SK-N-SH treated with all-trans-retinoic acid at 6 μM for 48 hours (cell line): ENCODE results near the gene ZBTB39.

Experiments
- ATAC-seq: fragments of 200-7000 bp; cut with Tn5 transposase; 3 replicates; pipeline ENCODE4 v1.9.1; 2020; ENCODE audit warnings: mild to moderate bottlenecking, moderate library complexity
- ARNTL ChIP-seq: fragments of 450-650 bp; formaldehyde crosslinking; IDR thresholded peaks from 2 replicates; pipeline ENCODE4 v1.5.0; 2020; ENCODE audit warnings: low read depth, mild to moderate bottlenecking, moderate library complexity, borderline replicate concordance
- BACH2 ChIP-seq: fragments of 250-450 bp; sonication (Bioruptor Pico); IDR thresholded peaks from 2 replicates; pipeline ENCODE4 v1.9.0; 2021; ENCODE audit warnings: mild to moderate bottlenecking, borderline replicate concordance
- CSDC2 ChIP-seq: fragments of 250-450 bp; sonication (Bioruptor Pico); IDR thresholded peaks from 2 replicates; pipeline ENCODE4 v1.5.0; 2020; ENCODE audit warnings: mild to moderate bottlenecking, moderate library complexity
- CSRNP3 ChIP-seq: fragments of 250-450 bp; sonication (Bioruptor Pico); IDR thresholded peaks from 2 replicates; pipeline ENCODE4 v1.5.1; 2021; ENCODE audit warnings: mild to moderate bottlenecking, moderate library complexity
- ESRRG ChIP-seq: fragments of 250-450 bp; sonication (Bioruptor Pico); IDR thresholded peaks from 2 replicates; pipeline ENCODE4 v1.6.1; 2021; ENCODE audit warnings: mild to moderate bottlenecking
- GLIS3 ChIP-seq: fragments of 250-450 bp; sonication (Bioruptor Pico); IDR thresholded peaks from 2 replicates; pipeline ENCODE4 v1.5.0; 2020; ENCODE audit warnings: mild to moderate bottlenecking, moderate library complexity
- ISL1 ChIP-seq: fragments of 250-450 bp; sonication (Bioruptor Pico); IDR thresholded peaks from 2 replicates; pipeline ENCODE4 v2.1.2; 2022; ENCODE audit warnings: mild to moderate bottlenecking, moderate library complexity
- OSR1 ChIP-seq: fragments of 250-450 bp; sonication (Bioruptor Pico); IDR thresholded peaks from 2 replicates; pipeline ENCODE4 v1.8.0; 2022; ENCODE audit warnings: moderate library complexity, mild to moderate bottlenecking, inconsistent platforms
- PATZ1 ChIP-seq: fragments of 250-450 bp; sonication (Bioruptor Pico); IDR thresholded peaks from 2 replicates; pipeline ENCODE4 v1.8.0; 2020; ENCODE audit warnings: mild to moderate bottlenecking, moderate library complexity, borderline replicate concordance
- POU6F1 ChIP-seq: fragments of 250-450 bp; sonication (Bioruptor Pico); IDR thresholded peaks from 2 replicates; pipeline ENCODE4 v1.8.0; 2021; ENCODE audit warnings: low read depth, mild to moderate bottlenecking, moderate library complexity, borderline replicate concordance
- PPARA ChIP-seq: fragments of 250-450 bp; sonication (Bioruptor Pico); IDR thresholded peaks from 2 replicates; pipeline ENCODE4 v1.5.0; 2020; ENCODE audit warnings: mild to moderate bottlenecking, borderline replicate concordance
- SNAI2 ChIP-seq: fragments of 250-450 bp; sonication (Bioruptor Pico); IDR thresholded peaks from 2 replicates; pipeline ENCODE4 v1.5.0; 2020; ENCODE audit warnings: mild to moderate bottlenecking, moderate library complexity
- TCF4 ChIP-seq: fragments of 250-450 bp; sonication (Bioruptor Pico); IDR thresholded peaks from 2 replicates; pipeline ENCODE4 v1.8.0; 2021; ENCODE audit warnings: mild to moderate bottlenecking, moderate library complexity, borderline replicate concordance
- TOX ChIP-seq: fragments of 250-450 bp; sonication (Bioruptor Pico); IDR thresholded peaks from 2 replicates; pipeline ENCODE4 v1.8.0; 2021; ENCODE audit warnings: mild to moderate bottlenecking, moderate library complexity, borderline replicate concordance
- TSHZ2 ChIP-seq: fragments of 250-450 bp; sonication (Bioruptor Pico); IDR thresholded peaks from 2 replicates; pipeline ENCODE4 v1.5.0; 2020; ENCODE audit warnings: mild to moderate bottlenecking, moderate library complexity
- ZC3H10 ChIP-seq: fragments of 250-450 bp; sonication (Bioruptor Pico); IDR thresholded peaks from 2 replicates; pipeline ENCODE4 v1.5.1; 2021; ENCODE audit warnings: mild to moderate bottlenecking, moderate library complexity
- ZFP3 ChIP-seq: fragments of 250-450 bp; sonication (Bioruptor Pico); IDR thresholded peaks from 2 replicates; pipeline ENCODE4 v1.5.0; 2020; ENCODE audit warnings: mild to moderate bottlenecking, moderate library complexity
- ZFP30 ChIP-seq: fragments of 450-650 bp; formaldehyde crosslinking; IDR thresholded peaks from 2 replicates; pipeline ENCODE4 v1.5.0; 2022; ENCODE audit warnings: mild to moderate bottlenecking, moderate library complexity
- ZNF70 ChIP-seq: fragments of 450-650 bp; formaldehyde crosslinking; IDR thresholded peaks from 2 replicates; pipeline ENCODE4 v1.5.0; 2020; ENCODE audit warnings: mild to moderate bottlenecking, moderate library complexity
- ZNF8 ChIP-seq: fragments of 450-650 bp; formaldehyde crosslinking; IDR thresholded peaks from 2 replicates; pipeline ENCODE4 v1.5.0; 2020; ENCODE audit warnings: mild to moderate bottlenecking, moderate library complexity
- TF ChIP-seq, protein P1 (sequence below): fragments of 250-450 bp; sonication (Bioruptor Pico); IDR thresholded peaks from 2 replicates; pipeline ENCODE4 v1.5.1; 2020; ENCODE audit warnings: low read depth, mild to moderate bottlenecking, moderate library complexity

Gene ZBTB39

DNA sequence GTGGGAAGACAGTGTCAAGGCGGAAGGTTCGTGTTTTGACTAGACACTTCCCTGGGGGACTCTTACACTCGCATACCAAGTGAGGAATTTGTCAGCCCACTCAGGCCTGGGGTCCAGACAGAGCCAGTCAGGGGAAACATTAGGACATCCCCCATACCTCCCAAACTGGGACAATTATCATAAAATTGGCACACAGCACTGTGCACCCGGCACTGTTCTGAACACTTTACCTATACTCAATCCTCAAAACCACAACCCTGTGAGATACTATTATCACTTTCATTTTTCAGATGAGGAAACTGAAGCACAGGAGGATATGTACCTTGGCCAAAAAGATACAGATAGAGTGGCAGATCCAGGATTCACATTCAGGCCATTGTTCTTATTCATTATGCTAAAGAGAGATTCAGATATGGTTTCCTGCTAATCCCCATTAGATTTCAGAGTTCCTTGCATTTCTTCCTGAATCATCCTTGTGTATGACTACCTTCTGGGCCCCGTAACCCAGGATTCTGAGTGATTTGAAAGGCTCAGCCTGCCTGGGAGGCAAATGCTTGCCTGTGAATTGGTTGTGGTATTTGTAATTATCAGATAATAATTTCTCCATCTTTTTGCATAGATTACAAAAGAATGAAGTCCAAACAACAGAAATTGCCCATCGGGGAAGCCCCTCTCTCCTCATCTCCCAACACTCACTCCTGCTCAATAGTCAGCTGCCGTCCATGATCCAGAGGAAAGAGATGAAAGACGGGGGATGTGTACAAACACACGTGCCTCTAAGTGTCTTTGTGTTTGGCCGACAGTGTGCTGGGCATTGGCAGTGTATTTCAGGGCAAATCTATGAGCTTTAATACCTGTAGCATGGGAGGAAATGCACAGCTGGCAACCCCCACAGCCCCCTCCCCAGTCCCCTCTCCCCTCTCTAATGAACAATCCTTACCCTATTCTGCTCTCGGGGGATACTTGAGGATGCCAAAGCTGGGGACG is 5.4 kb upstream of the ZBTB39 start:
- TF ChIP-seq SNAI2 (CRISPR knock-in tag), result no peak
- no peak for TF ChIP-seq TOX (CRISPR knock-in tag)
- TF ChIP-seq, protein P1, sequence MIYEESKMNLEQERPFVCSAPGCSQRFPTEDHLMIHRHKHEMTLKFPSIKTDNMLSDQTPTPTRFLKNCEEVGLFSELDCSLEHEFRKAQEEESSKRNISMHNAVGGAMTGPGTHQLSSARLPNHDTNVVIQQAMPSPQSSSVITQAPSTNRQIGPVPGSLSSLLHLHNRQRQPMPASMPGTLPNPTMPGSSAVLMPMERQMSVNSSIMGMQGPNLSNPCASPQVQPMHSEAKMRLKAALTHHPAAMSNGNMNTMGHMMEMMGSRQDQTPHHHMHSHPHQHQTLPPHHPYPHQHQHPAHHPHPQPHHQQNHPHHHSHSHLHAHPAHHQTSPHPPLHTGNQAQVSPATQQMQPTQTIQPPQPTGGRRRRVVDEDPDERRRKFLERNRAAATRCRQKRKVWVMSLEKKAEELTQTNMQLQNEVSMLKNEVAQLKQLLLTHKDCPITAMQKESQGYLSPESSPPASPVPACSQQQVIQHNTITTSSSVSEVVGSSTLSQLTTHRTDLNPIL (CRISPR knock-in tag), result no peak
- no peak for TF ChIP-seq PPARA (CRISPR knock-in tag)
- TF ChIP-seq ZNF8 (CRISPR knock-in tag), result no peak
- no peak for TF ChIP-seq ISL1 (CRISPR knock-in tag)
- no peak for TF ChIP-seq ZC3H10 (CRISPR knock-in tag)
- TF ChIP-seq CSDC2, result no peak
- TF ChIP-seq PATZ1 (CRISPR knock-in tag), result no peak
- no peak for TF ChIP-seq TCF4 (CRISPR knock-in tag)
- TF ChIP-seq GLIS3 (CRISPR knock-in tag), result no peak
- TF ChIP-seq CSRNP3 (CRISPR knock-in tag), result no peak
- TF ChIP-seq ZNF70, result no peak
- no peak for ATAC-seq

GRCh38 chr12:57010627-57011247 is 4.4 kb upstream of the ZBTB39 start:
- ATAC-seq, result no peak
- no peak for TF ChIP-seq ZNF8 (CRISPR knock-in tag)
- TF ChIP-seq OSR1 (CRISPR knock-in tag), result no peak
- no peak for TF ChIP-seq ISL1 (CRISPR knock-in tag)
- TF ChIP-seq ZFP30 (CRISPR knock-in tag), result no peak
- TF ChIP-seq PATZ1 (CRISPR knock-in tag), result no peak
- no peak for TF ChIP-seq ZNF70
- no peak for TF ChIP-seq TOX (CRISPR knock-in tag)
- no peak for TF ChIP-seq BACH2 (CRISPR knock-in tag)
- no peak for TF ChIP-seq CSRNP3 (CRISPR knock-in tag)
- no peak for TF ChIP-seq TSHZ2 (CRISPR knock-in tag)
- no peak for TF ChIP-seq CSDC2
- no peak for TF ChIP-seq ZC3H10 (CRISPR knock-in tag)
- no peak for TF ChIP-seq ZFP3 (CRISPR knock-in tag)
- no peak for TF ChIP-seq POU6F1 (CRISPR knock-in tag)
- no peak for TF ChIP-seq ARNTL (CRISPR knock-in tag)
- no peak for TF ChIP-seq ESRRG (CRISPR knock-in tag)
- TF ChIP-seq TCF4 (CRISPR knock-in tag), result no peak
- TF ChIP-seq, all 23 proteins: peak for 0
